A673 (cell line): ENCODE data around the gene ARHGAP6.

Source experiments
- CTCF ChIP-seq: fragments of 300-800, 200-600 bp; sonication (generic); conservative IDR thresholded peaks from 2 replicates; pipeline ENCODE4 v1.5.1; 2017; ENCODE audit warnings: low read depth, mild to moderate bottlenecking, antibody characterized with exemption, low read length, moderate library complexity, mixed read lengths
- EZH2 ChIP-seq: fragments of 200-600 bp; sonication (generic); IDR thresholded peaks from 2 replicates; pipeline ENCODE4 v1.6.1; 2017; ENCODE audit warnings: borderline replicate concordance, low read depth, mild to moderate bottlenecking, mixed read lengths, antibody characterized with exemption, low read length; ENCODE audit not compliant: poor library complexity, severe bottlenecking

DNA sequence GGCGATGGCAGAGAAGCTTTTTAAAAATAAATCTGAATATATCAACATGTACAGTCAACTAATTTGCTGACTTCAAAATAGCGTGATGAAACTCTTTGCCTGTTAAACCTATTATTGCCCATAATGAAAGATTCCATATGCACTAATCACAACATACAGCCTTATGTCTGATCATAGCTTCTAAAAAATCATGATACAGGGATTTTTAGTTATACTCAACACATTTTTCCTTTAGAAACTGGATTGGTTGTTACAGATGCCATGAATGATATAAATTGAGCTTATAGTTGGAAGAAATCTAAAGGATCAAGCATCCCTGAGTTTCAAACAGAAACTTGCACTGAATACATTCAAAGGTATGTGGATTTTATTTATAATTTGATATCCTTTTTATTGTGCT, 372.6 kb downstream of the ARHGAP6 start, which contains the start of gene AMELX:
- TF ChIP-seq CTCF: no peak
- TF ChIP-seq EZH2: no peak
